Measurements from ENCODE around the gene ARL5C. TPM values are rescaled to one million over a fixed set of nuclear protein-coding genes. Genes with fewer than 3 reads are reported as not detected.

The ARL5C gene
- total and polyA plus RNA-seq, 5 experiments from 2014 or later, result not detected

DNA sequence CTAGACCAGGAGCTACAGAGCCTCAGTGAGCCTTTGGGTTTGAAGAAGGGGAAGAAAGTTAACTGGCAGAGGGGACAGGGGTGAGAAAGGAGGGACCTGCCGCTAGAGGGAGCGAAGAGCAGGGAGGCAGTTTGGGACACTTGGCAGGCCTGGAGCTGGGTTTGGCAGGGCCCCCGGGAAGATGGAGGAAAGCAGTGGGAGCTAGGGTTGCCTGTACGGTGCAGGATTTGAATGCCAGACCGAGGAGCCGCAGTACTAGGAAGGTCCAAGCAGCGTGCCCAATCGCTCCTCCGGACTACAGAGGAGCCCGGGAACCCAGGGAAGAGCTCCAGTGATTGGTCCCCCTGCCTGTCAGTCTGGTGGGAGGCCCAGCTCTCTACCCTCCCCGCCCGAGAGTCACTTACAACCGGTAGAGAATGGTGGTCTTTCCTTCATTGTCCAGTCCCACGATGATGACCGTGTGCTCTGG, 1.3 kb downstream of the ARL5C start:
- H3K27ac Mint-ChIP-seq, result peak overlapping the region in 9 of 10 donors; percentile 17 to 82 (median 63)
- POLR2A ChIA-PET, result interaction anchor here (0.6 to 3.9 kb wide), 11 partner anchors 9 to 311 kb away, joined by 3 to 29 read pairs (median 3); partner anchors contain the start of genes RPL19 and RPL23
- H3K36me3 Mint-ChIP-seq, result no peaks in the 10 kb centered on the region
- H3K9me3 Mint-ChIP-seq, result no peaks in the 10 kb centered on the region
- DNase-seq, result peak; percentile 56 to 87 (median 72)
- peaks cover 3 to 17% (median 7%) of the 10 kb centered on the region in 5 donors for H3K27me3 Mint-ChIP-seq
- peak; percentile 92 to 95 for ATAC-seq
- peak overlapping the region; percentile 87 to 97 (median 95) for H3K4me3 Mint-ChIP-seq
- H3K4me1 Mint-ChIP-seq, result peaks cover 12 to 34% (median 23%) of the 10 kb centered on the region in 4 donors

DNA sequence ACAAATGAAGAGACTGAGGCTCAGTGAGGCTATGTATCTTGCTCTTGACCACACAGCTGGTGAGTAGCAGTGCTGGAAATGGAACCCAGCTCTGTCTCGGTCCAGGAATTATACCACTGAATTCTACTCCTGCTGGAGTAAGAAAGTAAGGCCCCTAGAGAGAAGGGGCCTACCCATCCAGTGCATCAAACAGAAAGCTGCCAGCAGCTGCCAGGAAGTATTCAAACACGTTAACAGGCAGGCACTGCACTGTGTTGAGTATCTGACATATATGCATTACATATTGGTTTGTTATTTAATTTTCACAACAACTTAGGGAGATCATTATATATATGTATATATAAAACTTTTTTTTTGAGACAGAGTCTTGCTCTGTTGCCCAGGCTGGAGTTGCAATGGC, 4.0 kb downstream of the ARL5C start:
- DNase-seq (no peak), ATAC-seq (no peak)
- POLR2A ChIA-PET, result interaction anchor here (0.9 kb wide), 1 partner anchor 9 kb away, joined by 3 read pairs; no protein-coding TSS in a partner anchor
- Mint-ChIP-seq H3K4me1 (peaks cover 6 to 22% (median 13%) of the 10 kb centered on the region in 4 donors), H3K4me3 (peak overlapping the region in 1 of 10 donors; percentile 6), H3K27me3 (peaks cover 2 to 11% (median 6%) of the 10 kb centered on the region in 5 donors), H3K9me3 (no peaks in the 10 kb centered on the region), H3K27ac (no peak overlapping the region), H3K36me3 (no peaks in the 10 kb centered on the region)

DNA sequence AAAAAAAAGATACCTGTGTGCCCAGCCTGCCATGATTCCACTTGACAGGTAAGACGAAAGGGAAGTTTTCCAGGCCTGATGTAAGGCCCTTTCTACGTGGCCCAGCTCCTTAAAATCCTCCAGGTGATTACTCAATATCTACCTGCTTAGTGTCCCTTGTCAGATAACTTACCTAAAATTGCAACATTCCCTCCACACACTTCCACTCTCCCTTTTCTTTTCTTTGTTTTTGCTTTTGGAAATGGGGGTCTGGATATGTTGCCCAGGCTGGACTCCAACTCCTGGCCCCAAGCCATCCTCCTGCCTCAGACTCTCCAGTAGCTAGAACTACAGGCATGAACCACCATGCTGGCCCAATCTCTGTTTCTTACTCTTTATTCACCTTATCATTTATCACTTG, 7.3 kb downstream of the ARL5C start:
- Mint-ChIP-seq H3K9me3 (peaks cover 0 to 9% (median 0%) of the 10 kb centered on the region in 9 donors), H3K27ac (no peak overlapping the region), H3K4me3 (no peak overlapping the region)

DNA sequence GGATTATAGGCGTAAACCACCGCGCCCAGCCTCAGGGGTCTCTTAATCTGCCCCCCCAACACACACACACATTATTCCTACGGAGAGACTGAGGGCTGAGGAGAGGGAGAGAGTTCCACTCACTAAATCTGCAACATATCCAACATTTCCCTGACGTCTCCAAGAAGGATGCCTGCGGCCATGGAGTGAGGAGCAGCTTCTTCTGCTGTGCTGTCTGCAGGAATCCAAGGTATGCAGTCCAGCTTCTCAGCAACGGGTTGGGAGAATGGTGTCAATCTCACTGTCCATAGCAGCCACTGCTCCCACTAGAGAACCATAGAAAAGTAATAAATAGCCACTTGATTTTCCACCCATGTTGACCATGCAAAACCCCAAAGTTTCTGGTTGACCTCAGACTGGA, 9.5 kb downstream of the ARL5C start:
- Mint-ChIP-seq H3K4me1 (peaks cover 26 to 30% (median 26%) of the 10 kb centered on the region in 4 donors), H3K36me3 (peaks cover 4 to 8% (median 7%) of the 10 kb centered on the region in 3 donors)

More for the DNA sequence above, 7.3 kb downstream of the ARL5C start:
- DNase-seq, result no peak
- peaks cover 4 to 8% (median 6%) of the 10 kb centered on the region in 3 donors for H3K36me3 Mint-ChIP-seq
- H3K4me1 Mint-ChIP-seq, result peaks cover 10 to 12% (median 11%) of the 10 kb centered on the region in 4 donors
- no peak for ATAC-seq
- POLR2A ChIA-PET, result interaction anchor here (0.6 to 0.7 kb wide), 2 partner anchors 64 to 346 kb away, joined by 4 to 7 read pairs; no protein-coding TSS in a partner anchor
- H3K27me3 Mint-ChIP-seq, result peaks cover 0 to 10% (median 0%) of the 10 kb centered on the region in 5 donors

DNA sequence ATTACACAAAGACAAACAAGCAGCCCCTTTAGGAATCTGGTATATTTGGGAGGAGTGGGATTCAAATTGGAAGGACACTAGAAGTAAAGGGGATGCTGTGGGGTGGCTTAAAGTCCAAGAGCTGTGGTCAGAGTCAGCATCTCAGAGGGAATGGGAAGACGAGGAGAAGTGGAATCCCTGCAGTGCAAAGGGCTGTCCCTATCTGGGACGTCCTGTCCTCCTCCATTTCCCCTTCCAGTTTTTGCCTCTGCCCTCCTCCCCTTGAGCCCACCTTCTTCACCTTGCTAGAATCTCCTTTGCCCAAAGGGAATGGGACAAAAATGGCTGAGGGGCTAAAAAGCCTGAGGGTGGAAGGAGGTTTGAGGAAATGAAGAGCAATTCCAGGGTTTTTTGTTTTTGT, 10.3 kb downstream of the ARL5C start:
- Mint-ChIP-seq H3K4me3 (peak overlapping the region in 2 of 10 donors; percentile 11 to 97), H3K36me3 (peaks cover 4 to 8% (median 7%) of the 10 kb centered on the region in 3 donors), H3K9me3 (peaks cover 0 to 10% (median 0%) of the 10 kb centered on the region in 9 donors), H3K27ac (peak overlapping the region in 3 of 10 donors; percentile 31 to 100 (median 81)), H3K4me1 (peaks cover 26 to 32% (median 30%) of the 10 kb centered on the region in 4 donors), H3K27me3 (peaks cover 0 to 15% (median 0%) of the 10 kb centered on the region in 5 donors)
- DNase-seq (no peak), ATAC-seq (no peak)
- POLR2A ChIA-PET, result interaction anchor here (0.6 kb wide), 1 partner anchor 90 kb away, joined by 6 read pairs; no protein-coding TSS in a partner anchor

More for the DNA sequence above, 9.5 kb downstream of the ARL5C start:
- Mint-ChIP-seq H3K9me3 (peaks cover 0 to 10% (median 0%) of the 10 kb centered on the region in 9 donors), H3K27ac (no peak overlapping the region), H3K4me3 (peak overlapping the region in 2 of 10 donors; percentile 18 to 58), H3K27me3 (peaks cover 0 to 15% (median 0%) of the 10 kb centered on the region in 5 donors)
- POLR2A ChIA-PET, result no interaction called here
- DNase-seq, result no peak
- ATAC-seq, result no peak

DNA sequence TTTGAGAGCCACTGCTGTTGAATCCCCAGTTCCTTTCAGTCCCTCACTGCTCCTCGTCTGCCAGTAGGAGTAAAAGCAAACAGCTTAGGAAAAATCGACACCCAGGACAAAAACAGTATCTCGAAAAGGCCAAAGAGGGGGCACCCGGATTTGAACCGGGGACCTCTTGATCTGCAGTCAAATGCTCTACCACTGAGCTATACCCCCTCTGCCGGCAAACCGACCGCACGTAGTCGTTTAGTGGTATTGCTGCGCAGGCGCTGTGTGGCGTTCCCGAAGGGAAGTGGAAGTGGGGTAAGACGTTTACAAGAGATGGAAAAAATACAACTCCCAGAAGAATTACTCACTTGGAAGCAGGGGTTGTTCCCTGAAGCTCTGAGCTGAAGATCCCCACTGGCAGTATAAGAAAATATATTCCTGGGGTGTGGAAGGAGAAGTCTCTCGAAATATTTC, 12.3 kb downstream of the ARL5C start:
- Mint-ChIP-seq H3K36me3 (peaks cover 4 to 8% (median 7%) of the 10 kb centered on the region in 3 donors), H3K4me1 (peaks cover 40 to 52% (median 47%) of the 10 kb centered on the region in 4 donors)

DNA sequence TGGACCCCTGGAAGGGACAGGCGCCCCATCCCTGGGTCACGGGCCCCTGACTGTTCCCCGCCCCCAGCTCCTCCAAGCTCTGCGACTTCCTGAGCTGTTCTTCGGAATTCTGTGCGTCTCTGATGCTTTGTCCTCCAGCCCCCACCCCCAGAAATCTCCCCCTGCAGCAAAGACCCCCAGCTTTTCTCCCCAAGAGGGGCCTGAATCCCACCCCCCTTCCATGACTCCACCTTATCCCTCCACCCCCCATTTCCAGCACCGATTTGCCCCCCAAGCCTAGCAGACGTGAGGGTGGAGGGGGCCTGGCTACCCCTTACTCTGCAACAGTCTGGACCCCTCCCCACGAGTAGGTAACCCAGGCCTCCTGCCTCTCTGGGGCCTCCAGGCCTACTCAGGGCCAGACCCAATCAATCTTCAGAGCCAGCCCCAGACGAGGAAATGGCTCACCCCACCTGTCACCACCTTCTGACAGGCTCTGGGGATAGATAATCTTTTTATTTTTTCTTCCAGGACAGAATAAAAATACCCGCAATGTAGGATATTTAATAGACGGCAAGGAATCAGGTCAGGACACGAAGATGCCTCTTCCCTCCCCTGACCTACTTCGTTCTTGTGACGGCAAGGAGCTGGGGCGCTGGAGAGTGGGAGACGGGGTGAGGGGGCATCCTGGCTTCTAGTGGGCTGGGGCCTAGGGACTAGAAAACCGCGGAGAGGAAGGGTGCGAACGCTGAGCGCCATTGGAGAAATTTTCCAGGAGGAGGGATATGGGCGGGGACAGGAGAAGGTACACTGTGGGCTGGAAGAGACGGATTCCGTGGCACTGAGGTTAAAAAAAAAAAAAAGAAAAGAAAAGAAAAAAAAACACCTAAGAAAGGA, 13.8 kb downstream of the ARL5C start:
- H3K4me1 Mint-ChIP-seq, result peaks cover 46 to 62% (median 53%) of the 10 kb centered on the region in 4 donors
- peak overlapping the region; percentile 91 to 100 (median 96) for H3K27ac Mint-ChIP-seq
- POLR2A ChIA-PET, result interaction anchor here (0.6 to 5.6 kb wide), 30 partner anchors 10 to 451 kb away, joined by 3 to 94 read pairs (median 5); partner anchors contain the start of genes ARL5C, LASP1, LASP1NB and MLLT6
- H3K9me3 Mint-ChIP-seq, result peaks cover 0 to 10% (median 0%) of the 10 kb centered on the region in 9 donors
- H3K36me3 Mint-ChIP-seq, result peaks cover 4 to 8% (median 7%) of the 10 kb centered on the region in 3 donors
- H3K4me3 Mint-ChIP-seq, result peak overlapping the region; percentile 97 to 100 (median 99)
- H3K27me3 Mint-ChIP-seq, result peaks cover 0 to 15% (median 0%) of the 10 kb centered on the region in 5 donors
- DNase-seq (peak in 8 of 10 donors; percentile 22 to 74 (median 40)), ATAC-seq (peak; percentile 19 to 26)

More for the DNA sequence above, 12.3 kb downstream of the ARL5C start:
- Mint-ChIP-seq H3K27me3 (peaks cover 0 to 15% (median 0%) of the 10 kb centered on the region in 5 donors), H3K4me3 (peak overlapping the region; percentile 97 to 100 (median 99)), H3K9me3 (peaks cover 0 to 10% (median 0%) of the 10 kb centered on the region in 9 donors), H3K27ac (peak overlapping the region; percentile 91 to 100 (median 96))
- POLR2A ChIA-PET, result interaction anchor here (0.6 to 5.6 kb wide), 36 partner anchors 9 to 690 kb away, joined by 3 to 94 read pairs (median 5); partner anchors contain the start of genes ARL5C, FBXO47, LASP1 and LASP1NB
- DNase-seq (peak; percentile 84 to 98 (median 92)), ATAC-seq (peak; percentile 53 to 59)

DNA sequence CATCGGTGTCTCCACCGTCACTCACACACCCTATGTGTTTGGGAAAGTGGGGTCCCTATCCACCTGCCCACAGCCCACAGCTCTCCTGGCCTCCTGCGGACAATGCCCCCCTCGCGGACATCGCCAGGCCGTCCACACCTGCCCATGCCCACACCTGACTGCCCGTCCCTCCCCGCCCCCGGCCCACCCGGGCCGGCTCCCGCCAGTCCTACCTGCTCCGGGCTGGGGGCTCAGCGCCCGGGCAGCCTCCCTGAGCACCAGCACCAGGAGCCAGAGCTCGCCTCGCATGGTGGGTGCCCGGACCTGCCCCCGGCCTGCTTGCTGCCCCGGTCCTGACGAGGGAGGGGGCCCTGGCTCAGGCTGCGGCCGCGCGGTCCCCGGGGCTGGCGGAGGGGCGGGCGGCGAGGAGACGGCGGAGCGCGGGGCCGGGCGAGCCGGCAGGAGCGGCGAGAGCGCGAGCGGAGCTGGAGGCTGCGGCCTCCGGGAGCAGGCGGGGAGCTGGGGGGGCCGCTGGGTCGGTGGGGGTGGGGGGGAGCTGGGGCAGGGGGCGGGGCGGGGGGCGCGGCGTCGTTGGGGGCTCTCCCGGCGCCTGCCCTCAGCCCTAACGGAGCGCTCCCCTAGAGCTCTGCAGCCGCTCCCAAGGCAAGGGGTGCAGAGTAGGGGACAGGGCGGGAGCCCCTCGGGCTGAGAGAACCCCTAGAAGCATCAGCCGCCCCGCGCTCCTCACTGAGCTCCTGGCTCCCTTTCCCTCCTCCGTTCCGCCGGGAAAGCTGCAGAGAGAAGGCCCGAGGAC, 14.6 kb downstream of the ARL5C start, which contains the start of gene PLXDC1:
Gene PLXDC1 (minus strand): TSS at position 488 of the 793 bp plus-strand sequence. CDS start 200 bp downstream, at position 288.
- peak; percentile 2 to 13 for ATAC-seq
- H3K27me3 Mint-ChIP-seq, result peaks cover 0 to 15% (median 0%) of the 10 kb centered on the region in 5 donors
- H3K9me3 Mint-ChIP-seq, result peaks cover 0 to 10% (median 0%) of the 10 kb centered on the region in 9 donors
- H3K36me3 Mint-ChIP-seq, result peaks cover 4 to 8% (median 7%) of the 10 kb centered on the region in 3 donors
- POLR2A ChIA-PET, result interaction anchor here (0.8 to 5.6 kb wide), 14 partner anchors 49 to 450 kb away, joined by 3 to 94 read pairs (median 5); partner anchors contain the start of genes LASP1, LASP1NB and RPL19
- H3K27ac Mint-ChIP-seq, result peak within 1 kb of the TSS; percentile 91 to 100 (median 96)
- H3K4me1 Mint-ChIP-seq, result peaks cover 47 to 63% (median 55%) of the 10 kb centered on the region in 4 donors
- DNase-seq, result peak in 6 of 10 donors; percentile 25 to 50 (median 35)
- H3K4me3 Mint-ChIP-seq, result peak within 1 kb of the TSS; percentile 97 to 100 (median 99)

DNA sequence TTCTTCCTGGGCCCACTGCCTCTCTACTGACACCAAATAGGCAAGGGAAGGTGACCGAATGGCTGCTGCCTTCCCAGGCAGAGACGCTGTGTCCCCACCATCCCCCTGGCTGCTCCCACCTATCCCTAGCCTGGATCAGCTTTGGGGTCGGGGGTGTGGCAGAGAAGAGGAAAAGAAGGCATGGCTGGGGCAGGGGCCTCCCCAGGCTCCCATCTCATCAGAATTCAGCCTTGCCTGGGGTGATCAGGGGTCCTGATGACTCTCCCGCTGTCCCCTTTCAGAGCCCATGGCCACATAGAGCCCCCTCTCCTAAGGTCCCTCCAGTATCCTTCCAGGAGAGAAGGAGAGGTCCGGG, 15.2 kb downstream of the ARL5C start:
- DNase-seq (no peak), ATAC-seq (no peak)
- Mint-ChIP-seq H3K27me3 (peaks cover 0 to 15% (median 0%) of the 10 kb centered on the region in 5 donors), H3K4me3 (peak overlapping the region; percentile 75 to 100 (median 86)), H3K9me3 (peaks cover 0 to 10% (median 0%) of the 10 kb centered on the region in 9 donors), H3K36me3 (peaks cover 4 to 8% (median 7%) of the 10 kb centered on the region in 3 donors), H3K4me1 (peaks cover 47 to 64% (median 55%) of the 10 kb centered on the region in 4 donors), H3K27ac (peak overlapping the region; percentile 38 to 92 (median 80))
- POLR2A ChIA-PET, result interaction anchor here (0.9 to 5.6 kb wide), 11 partner anchors 49 to 449 kb away, joined by 3 to 94 read pairs (median 7); partner anchors contain the start of genes LASP1, LASP1NB and RPL19

DNA sequence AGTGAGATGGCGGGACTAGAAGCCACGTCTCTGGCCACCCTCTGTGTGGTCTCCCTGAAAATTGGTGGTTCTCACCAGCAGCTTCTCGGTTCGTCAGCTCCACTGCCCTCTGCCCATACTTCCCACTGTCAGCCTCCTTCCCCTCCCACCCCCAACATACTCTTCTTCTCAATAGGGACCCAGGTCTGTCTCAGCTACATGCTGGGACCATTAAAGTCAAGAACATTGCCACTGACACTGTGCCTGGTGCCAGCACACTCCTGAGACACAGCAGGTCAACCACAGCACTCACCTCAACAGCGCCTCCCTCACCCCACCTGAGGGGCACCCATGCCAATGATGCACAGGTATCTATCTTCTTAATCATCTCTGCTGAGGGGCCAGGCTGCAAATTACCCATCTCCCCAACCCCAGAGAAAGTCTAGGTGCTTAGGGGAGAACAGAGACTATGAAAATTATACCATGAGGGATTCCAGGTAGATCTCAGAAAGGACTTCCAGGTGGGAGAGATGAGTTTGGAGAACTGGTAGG, 15.8 kb downstream of the ARL5C start:
- ATAC-seq (no peak), DNase-seq (peak in 2 of 10 donors; percentile 25 to 26)
- peaks cover 0 to 15% (median 0%) of the 10 kb centered on the region in 5 donors for H3K27me3 Mint-ChIP-seq
- H3K4me1 Mint-ChIP-seq, result peaks cover 51 to 70% (median 58%) of the 10 kb centered on the region in 4 donors
- peak overlapping the region; percentile 75 to 100 (median 86) for H3K4me3 Mint-ChIP-seq
- POLR2A ChIA-PET, result interaction anchor here (0.9 to 5.6 kb wide), 5 partner anchors 50 to 133 kb away, joined by 3 to 94 read pairs (median 39); no protein-coding TSS in a partner anchor
- peaks cover 4 to 8% (median 7%) of the 10 kb centered on the region in 3 donors for H3K36me3 Mint-ChIP-seq
- peak overlapping the region; percentile 11 to 91 (median 82) for H3K27ac Mint-ChIP-seq
- H3K9me3 Mint-ChIP-seq, result peaks cover 0 to 10% (median 0%) of the 10 kb centered on the region in 9 donors

Measured in naive thymus-derived CD8-positive, alpha-beta T cell (primary cell).